Keratinocyte (primary cell): ENCODE data around the gene MTIF2. TPM values are rescaled to one million over a fixed set of nuclear protein-coding genes. Genes with fewer than 3 reads are reported as not detected.

Source experiments
- DNase-seq: peaks from one replicate; pipeline ENCODE4 v3.0.0-alpha.2; 2011; ENCODE audit warnings: low read depth, missing footprints, low spot score
- FAIRE-seq: peaks from 2 replicates; lab custom pipeline; 2011; peaks lifted over from hg19 to GRCh38; lab: Jason Lieb, UNC
- H2AFZ ChIP-seq: 2 replicates; pipeline ENCODE4 v1.6.0; 2012; ENCODE audit warnings: low read length, control low read depth, inconsistent platforms; ENCODE audit not compliant: control insufficient read depth
- H3K27ac ChIP-seq: 2 replicates; pipeline ENCODE4 v1.5.1; 2011; ENCODE audit warnings: low read length; ENCODE audit not compliant: control insufficient read depth, insufficient read depth
- H3K27me3 ChIP-seq: 3 replicates; pipeline ENCODE4 v1.6.0; 2011; ENCODE audit warnings: low read length; ENCODE audit not compliant: control insufficient read depth, insufficient read depth; ENCODE audit errors: extremely low read depth
- H3K36me3 ChIP-seq, 2 experiments: 2 replicates in 1 of 2; 3 replicates in 1 of 2; pipeline ENCODE4 v1.5.1; 2011; ENCODE audit warnings: low read length in 2 of 2, mild to moderate bottlenecking in 1 of 2; ENCODE audit not compliant: control insufficient read depth in 2 of 2, insufficient read depth in 2 of 2; ENCODE audit errors: extremely low read depth in 1 of 2
- H3K4me1 ChIP-seq: 3 replicates; pipeline ENCODE4 v1.5.1; 2011; ENCODE audit warnings: low read length; ENCODE audit not compliant: control insufficient read depth, insufficient read depth; ENCODE audit errors: extremely low read depth
- H3K4me2 ChIP-seq: 3 replicates; pipeline ENCODE4 v1.6.0; 2011; ENCODE audit warnings: low read depth, low read length; ENCODE audit not compliant: control insufficient read depth, insufficient read depth; ENCODE audit errors: extremely low read depth
- H3K4me3 ChIP-seq, 3 experiments: fragments of 200-600 bp in 1 of 3; sonication (generic) in 1 of 3; 2 replicates in 2 of 3; 3 replicates in 1 of 3; pipeline ENCODE4 v1.5.1; 2011 to 2016; ENCODE audit warnings: low read length in 3 of 3, mild to moderate bottlenecking in 3 of 3, control low read depth in 2 of 3, inconsistent platforms in 1 of 3, low read depth in 1 of 3, mixed read lengths in 1 of 3, mixed run types in 1 of 3, moderate library complexity in 1 of 3; ENCODE audit not compliant: control insufficient read depth in 2 of 3, insufficient read depth in 2 of 3; ENCODE audit errors: extremely low read depth in 1 of 3
- H3K79me2 ChIP-seq: 2 replicates; pipeline ENCODE4 v1.6.0; 2012; ENCODE audit warnings: low read length; ENCODE audit not compliant: control insufficient read depth, insufficient read depth
- H3K9ac ChIP-seq: 3 replicates; pipeline ENCODE4 v1.6.0; 2011; ENCODE audit warnings: low read length; ENCODE audit not compliant: control insufficient read depth, insufficient read depth; ENCODE audit errors: extremely low read depth
- H3K9me1 ChIP-seq: 3 replicates; pipeline ENCODE4 v1.6.0; 2011; ENCODE audit warnings: low read length; ENCODE audit not compliant: control insufficient read depth, insufficient read depth; ENCODE audit errors: extremely low read depth
- H3K9me3 ChIP-seq: 2 replicates; pipeline ENCODE4 v1.5.1; 2012; ENCODE audit warnings: low read depth, low read length; ENCODE audit not compliant: control insufficient read depth
- H4K20me1 ChIP-seq: 3 replicates; pipeline ENCODE4 v1.6.0; 2011; ENCODE audit warnings: low read length; ENCODE audit not compliant: control insufficient read depth, insufficient read depth; ENCODE audit errors: extremely low read depth
- EZH2 ChIP-seq: IDR thresholded peaks from one replicate; pipeline ENCODE4 v1.6.1; 2012; ENCODE audit warnings: inconsistent platforms, mild to moderate bottlenecking, low read length, moderate library complexity
- dilution Hi-C: fragments of 300-500 bp; cut with MboI; formaldehyde crosslinking; loops from one replicate; pipeline ENCODE4 v1.7.0; 2020; ENCODE audit warnings: low sequenced_read_pairs; ENCODE audit not compliant: extremely low pct_ligation_motif_present
- polyA minus RNA-seq, 3 experiments: library from RNA; depleted of rRNA, polyadenylated mRNA; stranded (reverse); fragments of >200 nt; gene quantifications; 1 replicate in 1 of 3; 2 replicates in 1 of 3; 3 replicates in 1 of 3; pipeline ENCODE4 v1.2.3, GENCODE V29; 2011
- polyA plus RNA-seq, 5 experiments: library from polyadenylated mRNA; depleted of rRNA in 3 of 5; stranded (reverse) in 3 of 5; stranded (forward) in 1 of 5; unstranded in 1 of 5; fragments of >200 nt; gene quantifications; 1 replicate in 1 of 5; 2 replicates in 3 of 5; 3 replicates in 1 of 5; pipeline versions ENCODE4 v1.2.1 to v1.2.3, GENCODE V29; 2011 to 2012; ENCODE audit warnings: missing spikeins in 2 of 5, low read depth in 1 of 5, low replicate concordance in 1 of 5
- TF ChIP-seq, protein P1 (sequence below), 3 experiments: IDR thresholded peaks in 1 of 3; conservative IDR thresholded peaks in 1 of 3; optimal IDR thresholded peaks in 1 of 3; 2 replicates in 2 of 3; 3 replicates in 1 of 3; pipeline versions ENCODE3 to v1.5.1; 2011; ENCODE audit warnings: low read length in 3 of 3, mild to moderate bottlenecking in 3 of 3, moderate library complexity in 2 of 3, control low read depth in 1 of 3, inconsistent platforms in 1 of 3; ENCODE audit not compliant: insufficient read depth in 2 of 3; ENCODE audit errors: extremely low read depth in 1 of 3

MTIF2 gene, protein sequence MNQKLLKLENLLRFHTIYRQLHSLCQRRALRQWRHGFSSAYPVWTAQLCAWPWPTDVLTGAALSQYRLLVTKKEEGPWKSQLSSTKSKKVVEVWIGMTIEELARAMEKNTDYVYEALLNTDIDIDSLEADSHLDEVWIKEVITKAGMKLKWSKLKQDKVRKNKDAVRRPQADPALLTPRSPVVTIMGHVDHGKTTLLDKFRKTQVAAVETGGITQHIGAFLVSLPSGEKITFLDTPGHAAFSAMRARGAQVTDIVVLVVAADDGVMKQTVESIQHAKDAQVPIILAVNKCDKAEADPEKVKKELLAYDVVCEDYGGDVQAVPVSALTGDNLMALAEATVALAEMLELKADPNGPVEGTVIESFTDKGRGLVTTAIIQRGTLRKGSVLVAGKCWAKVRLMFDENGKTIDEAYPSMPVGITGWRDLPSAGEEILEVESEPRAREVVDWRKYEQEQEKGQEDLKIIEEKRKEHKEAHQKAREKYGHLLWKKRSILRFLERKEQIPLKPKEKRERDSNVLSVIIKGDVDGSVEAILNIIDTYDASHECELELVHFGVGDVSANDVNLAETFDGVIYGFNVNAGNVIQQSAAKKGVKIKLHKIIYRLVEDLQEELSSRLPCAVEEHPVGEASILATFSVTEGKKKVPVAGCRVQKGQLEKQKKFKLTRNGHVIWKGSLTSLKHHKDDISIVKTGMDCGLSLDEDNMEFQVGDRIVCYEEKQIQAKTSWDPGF
- polyA plus RNA-seq (22.1 to 38.9 TPM (median 27.4 TPM) in 3 replicates), polyA minus RNA-seq (13.2 to 33.4 TPM (median 29.2 TPM) in 3 replicates)
- polyA plus RNA-seq (2011; ENCODE audit: low read depth): 69.1 TPM
- 24.1 and 32.5 TPM in 2 replicates for polyA plus RNA-seq (2011; cell fraction: cytosol; rRNA removed)
- polyA plus RNA-seq (2011; cell fraction: nucleus; rRNA removed): 25.9 and 37.3 TPM in 2 replicates
- polyA plus RNA-seq (2012; ENCODE audit: low replicate concordance): 23.8 and 31.3 TPM in 2 replicates
- 24.2 TPM for polyA minus RNA-seq (2011; cell fraction: cytosol; rRNA and poly(A)+ RNA removed)
- 15.2 and 28.7 TPM in 2 replicates for polyA minus RNA-seq (2011; cell fraction: nucleus; rRNA and poly(A)+ RNA removed)

DNA sequence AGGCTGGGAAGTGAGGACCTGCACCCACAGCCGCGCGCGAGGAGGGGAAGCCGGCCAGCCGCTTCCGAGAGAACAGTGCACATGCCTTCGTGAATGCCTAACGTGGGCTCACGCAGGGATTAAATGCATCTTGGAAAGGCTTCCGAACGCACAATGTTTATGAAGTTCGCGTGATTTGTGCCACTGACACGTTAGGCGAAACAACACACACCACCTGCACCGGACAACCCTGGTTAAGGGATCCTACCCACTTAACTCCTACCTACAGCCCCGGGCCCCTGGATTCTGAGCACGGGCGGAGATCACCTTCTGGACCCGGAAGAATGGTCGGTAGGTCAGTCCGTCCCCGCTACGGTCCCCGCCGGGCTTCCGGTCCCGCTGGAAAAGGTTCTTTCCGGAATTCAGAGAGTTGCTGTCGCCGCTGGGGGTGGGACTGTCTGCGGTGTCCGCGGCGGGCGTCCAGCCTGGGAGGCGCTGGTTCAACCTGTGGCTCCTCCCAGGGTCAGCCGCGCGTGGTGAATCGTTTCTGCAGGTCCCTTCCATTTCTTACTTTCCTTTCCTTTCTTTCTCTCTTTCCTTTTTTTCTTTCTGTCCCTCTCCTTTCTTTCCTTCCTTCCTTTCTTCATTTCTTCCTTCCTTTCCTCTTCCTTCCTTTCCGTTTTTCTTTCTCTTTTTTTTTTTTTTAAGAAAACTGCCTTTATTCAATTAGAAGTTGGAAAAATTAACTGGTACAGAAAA is at the start of gene MTIF2:
MTIF2 (minus strand) TSS at position 325 of the 738 bp plus-strand sequence. CDS start 5,373 bp downstream, outside the sequence.
- peaks cover 8% of the 10 kb centered on the region for H3K79me2 ChIP-seq
- peak within 1 kb of the TSS; percentile 74 to 99 (median 98) for H3K4me3 ChIP-seq
- DNase-seq (peak; percentile 25), FAIRE-seq (peak; percentile 56)
- H3K4me1 ChIP-seq: peaks cover 12% of the 10 kb centered on the region
- H4K20me1 ChIP-seq: no peaks in the 10 kb centered on the region
- H2AFZ ChIP-seq: peak within 1 kb of the TSS; percentile 98
- H3K36me3 ChIP-seq: no peaks in the 10 kb centered on the region
- TF ChIP-seq EZH2: no peak
- TF ChIP-seq, protein P1, sequence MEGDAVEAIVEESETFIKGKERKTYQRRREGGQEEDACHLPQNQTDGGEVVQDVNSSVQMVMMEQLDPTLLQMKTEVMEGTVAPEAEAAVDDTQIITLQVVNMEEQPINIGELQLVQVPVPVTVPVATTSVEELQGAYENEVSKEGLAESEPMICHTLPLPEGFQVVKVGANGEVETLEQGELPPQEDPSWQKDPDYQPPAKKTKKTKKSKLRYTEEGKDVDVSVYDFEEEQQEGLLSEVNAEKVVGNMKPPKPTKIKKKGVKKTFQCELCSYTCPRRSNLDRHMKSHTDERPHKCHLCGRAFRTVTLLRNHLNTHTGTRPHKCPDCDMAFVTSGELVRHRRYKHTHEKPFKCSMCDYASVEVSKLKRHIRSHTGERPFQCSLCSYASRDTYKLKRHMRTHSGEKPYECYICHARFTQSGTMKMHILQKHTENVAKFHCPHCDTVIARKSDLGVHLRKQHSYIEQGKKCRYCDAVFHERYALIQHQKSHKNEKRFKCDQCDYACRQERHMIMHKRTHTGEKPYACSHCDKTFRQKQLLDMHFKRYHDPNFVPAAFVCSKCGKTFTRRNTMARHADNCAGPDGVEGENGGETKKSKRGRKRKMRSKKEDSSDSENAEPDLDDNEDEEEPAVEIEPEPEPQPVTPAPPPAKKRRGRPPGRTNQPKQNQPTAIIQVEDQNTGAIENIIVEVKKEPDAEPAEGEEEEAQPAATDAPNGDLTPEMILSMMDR (optimal IDR thresholded peaks at IDR 0.05 in 1 of 3, IDR thresholded peaks at IDR 0.05 in 1 of 3, conservative IDR thresholded peaks at IDR 0.05 in 1 of 3; ENCODE audit: extremely low read depth in 1 of 3, insufficient read depth in 2 of 3, low read length in 3 of 3): peak in 1 of 3 experiments; percentile 11
- H3K9me1 ChIP-seq: no peaks in the 10 kb centered on the region
- H3K27me3 ChIP-seq: no peaks in the 10 kb centered on the region
- peak within 1 kb of the TSS; percentile 100 for H3K4me2 ChIP-seq
- H3K9me3 ChIP-seq: no peaks in the 10 kb centered on the region
- dilution Hi-C loops: no loop called here
- H3K9ac ChIP-seq: peak within 1 kb of the TSS; percentile 95
- H3K27ac ChIP-seq: peak within 1 kb of the TSS; percentile 89

DNA sequence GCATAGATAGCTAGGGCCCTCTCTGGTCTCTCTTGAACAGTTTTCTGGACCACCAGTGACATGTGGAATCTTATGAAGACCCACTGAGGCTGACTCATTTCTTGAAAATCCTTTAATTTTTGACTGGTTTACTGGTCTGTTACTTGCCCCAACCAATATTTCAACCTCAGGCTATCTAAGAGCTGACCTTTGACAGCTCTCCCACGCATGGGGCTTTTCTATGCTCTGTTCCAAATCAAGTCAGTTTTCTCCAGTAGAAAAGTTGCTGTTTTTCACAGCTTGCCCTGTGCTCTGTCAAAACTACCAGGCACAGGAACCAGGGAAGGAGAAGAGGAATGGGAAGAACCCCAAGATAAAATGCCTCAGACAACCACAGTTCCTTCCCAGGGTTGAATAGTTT is 46.0 kb upstream of the MTIF2 start:
- no peaks in the 10 kb centered on the region for H3K27me3 ChIP-seq
- no peak overlapping the region for H3K4me2 ChIP-seq
- no peak overlapping the region for H2AFZ ChIP-seq
- FAIRE-seq (no peak), DNase-seq (no peak)
- no peaks in the 10 kb centered on the region for H3K79me2 ChIP-seq
- TF ChIP-seq, protein P1 (optimal IDR thresholded peaks at IDR 0.05 in 1 of 3, IDR thresholded peaks at IDR 0.05 in 1 of 3, conservative IDR thresholded peaks at IDR 0.05 in 1 of 3; ENCODE audit: extremely low read depth in 1 of 3, insufficient read depth in 2 of 3, low read length in 3 of 3): no peak
- TF ChIP-seq EZH2: no peak
- H3K9me3 ChIP-seq: no peaks in the 10 kb centered on the region
- H3K9ac ChIP-seq: no peak overlapping the region
- H3K4me3 ChIP-seq: no peak overlapping the region
- no peak overlapping the region for H3K27ac ChIP-seq
- dilution Hi-C loops: no loop called here
- no peaks in the 10 kb centered on the region for H3K9me1 ChIP-seq
- no peaks in the 10 kb centered on the region for H3K4me1 ChIP-seq
- H4K20me1 ChIP-seq: no peaks in the 10 kb centered on the region
- H3K36me3 ChIP-seq: peaks cover 7% of the 10 kb centered on the region in 2 experiments
